Stimulated activated CD4-positive, alpha-beta T cell treated with anti-CD3 and anti-CD28 coated beads, Interleukin-15, amount 100 ng/mL, for 1 hour (primary cell): Measurements from ENCODE around the gene SPPL3.
"Not testable (repeated sequence)": the region's sequence is repeated elsewhere in the genome, so short reads cannot be mapped to it uniquely, and the experiment has no call there.

Source experiments
- DNase-seq, 2 donors: peaks; one replicate each; pipeline ENCODE4 v3.0.0-alpha.2; 2020; ENCODE audit warnings: low read depth in 1 of 2, low spot score in 1 of 2

Gene SPPL3, protein sequence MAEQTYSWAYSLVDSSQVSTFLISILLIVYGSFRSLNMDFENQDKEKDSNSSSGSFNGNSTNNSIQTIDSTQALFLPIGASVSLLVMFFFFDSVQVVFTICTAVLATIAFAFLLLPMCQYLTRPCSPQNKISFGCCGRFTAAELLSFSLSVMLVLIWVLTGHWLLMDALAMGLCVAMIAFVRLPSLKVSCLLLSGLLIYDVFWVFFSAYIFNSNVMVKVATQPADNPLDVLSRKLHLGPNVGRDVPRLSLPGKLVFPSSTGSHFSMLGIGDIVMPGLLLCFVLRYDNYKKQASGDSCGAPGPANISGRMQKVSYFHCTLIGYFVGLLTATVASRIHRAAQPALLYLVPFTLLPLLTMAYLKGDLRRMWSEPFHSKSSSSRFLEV

DNA sequence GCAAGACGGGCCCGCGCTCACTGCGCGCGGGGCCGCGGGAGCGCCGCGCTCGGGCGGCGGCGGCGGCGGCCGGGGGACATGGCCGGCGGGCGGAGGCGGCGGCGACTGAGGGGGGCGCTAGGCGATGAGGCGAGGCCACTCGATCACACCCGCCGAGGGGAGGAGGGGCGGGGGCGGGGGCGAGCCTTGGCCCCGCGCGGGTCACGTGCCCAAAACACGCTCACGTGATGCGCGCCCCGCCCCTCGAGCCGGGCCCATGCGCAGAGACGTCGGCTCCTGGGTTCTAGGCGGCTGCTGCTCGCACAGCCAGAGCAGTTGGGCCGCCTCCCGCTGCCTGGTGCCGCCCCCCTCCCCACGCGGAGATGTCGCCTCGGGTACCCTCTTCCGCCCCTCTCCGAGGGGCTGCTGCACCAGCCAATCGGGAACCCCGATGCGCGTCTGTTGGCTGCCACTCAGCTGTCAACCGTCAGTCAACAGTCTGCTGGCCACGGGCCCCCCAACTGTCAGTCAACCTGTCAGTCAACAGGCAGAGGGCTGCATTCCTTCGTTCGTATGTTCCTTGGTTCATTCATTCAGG is at the start of gene SPPL3:
TSS of gene SPPL3 (minus strand) at position 162 of the 577 bp plus-strand sequence. CDS start 491 bp downstream, outside the sequence.
- DNase-seq, result peak; percentile 86 to 96

DNA sequence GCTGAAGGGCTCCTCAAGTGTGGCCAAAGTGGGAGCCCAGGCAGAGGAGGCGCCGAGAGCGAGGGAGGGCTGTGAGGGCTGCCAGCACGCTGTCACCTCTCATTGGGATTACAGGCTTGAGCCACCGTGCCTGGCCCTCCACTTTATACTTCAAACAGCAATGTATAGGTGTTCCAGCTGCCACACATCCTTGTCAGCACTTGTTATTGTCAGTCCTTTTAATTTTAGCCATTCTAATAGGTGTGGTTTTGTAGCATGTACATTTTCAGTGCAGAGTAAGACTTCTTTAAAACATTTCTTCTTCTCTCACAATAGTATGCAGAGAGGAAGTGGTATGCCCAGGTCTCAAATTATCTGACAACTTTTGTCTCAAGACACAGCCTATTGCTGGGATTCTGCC is 46.6 kb upstream of the SPPL3 start:
- no peak for DNase-seq

DNA sequence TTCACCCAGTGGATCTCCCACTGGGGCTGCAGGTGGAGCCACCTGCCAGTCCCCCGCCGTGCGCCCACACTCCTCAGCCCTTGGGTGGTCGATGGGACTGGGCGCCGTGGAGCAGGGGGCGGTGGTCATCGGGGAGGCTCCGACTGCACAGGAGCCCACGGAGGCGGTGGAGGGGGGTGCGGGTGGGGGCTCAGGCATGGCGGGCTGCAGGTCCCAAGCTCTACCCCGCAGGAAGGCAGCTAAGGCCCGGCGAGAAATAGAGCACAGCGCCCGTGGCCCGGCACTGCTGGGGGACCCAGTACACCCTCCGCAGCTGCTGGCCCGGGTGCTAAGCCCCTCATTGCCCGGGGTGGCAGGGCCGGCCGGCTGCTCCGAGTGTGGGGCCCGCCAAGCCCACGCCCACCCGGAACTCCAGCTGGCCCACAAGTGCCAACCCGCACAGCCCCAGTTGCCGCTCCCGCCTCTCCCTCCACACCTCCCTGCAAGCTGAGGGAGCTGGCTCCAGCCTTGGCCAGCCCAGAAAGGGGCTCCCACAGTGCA is 46.2 kb upstream of the SPPL3 start:
- DNase-seq, result not testable (repeated sequence)

DNA sequence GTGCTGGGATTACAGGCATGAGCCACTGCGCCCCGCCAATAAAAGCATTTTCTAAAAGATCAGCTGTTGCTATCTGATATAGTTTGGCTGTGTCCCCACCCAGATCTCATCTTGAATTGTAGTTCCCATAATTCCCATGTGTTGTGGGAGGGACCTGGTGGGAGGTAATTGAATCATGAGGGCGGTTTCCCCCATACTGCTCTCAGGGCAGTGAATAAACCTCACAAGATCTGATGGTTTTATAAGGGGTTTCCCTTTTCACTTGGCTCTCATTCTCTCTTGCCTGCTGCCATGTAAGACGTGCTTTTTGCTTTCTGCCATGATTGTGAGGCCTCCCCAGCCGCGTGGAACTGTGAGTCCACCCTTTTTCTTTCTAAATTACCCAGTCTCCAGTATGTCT is 41.4 kb upstream of the SPPL3 start:
- not testable (repeated sequence) for DNase-seq

DNA sequence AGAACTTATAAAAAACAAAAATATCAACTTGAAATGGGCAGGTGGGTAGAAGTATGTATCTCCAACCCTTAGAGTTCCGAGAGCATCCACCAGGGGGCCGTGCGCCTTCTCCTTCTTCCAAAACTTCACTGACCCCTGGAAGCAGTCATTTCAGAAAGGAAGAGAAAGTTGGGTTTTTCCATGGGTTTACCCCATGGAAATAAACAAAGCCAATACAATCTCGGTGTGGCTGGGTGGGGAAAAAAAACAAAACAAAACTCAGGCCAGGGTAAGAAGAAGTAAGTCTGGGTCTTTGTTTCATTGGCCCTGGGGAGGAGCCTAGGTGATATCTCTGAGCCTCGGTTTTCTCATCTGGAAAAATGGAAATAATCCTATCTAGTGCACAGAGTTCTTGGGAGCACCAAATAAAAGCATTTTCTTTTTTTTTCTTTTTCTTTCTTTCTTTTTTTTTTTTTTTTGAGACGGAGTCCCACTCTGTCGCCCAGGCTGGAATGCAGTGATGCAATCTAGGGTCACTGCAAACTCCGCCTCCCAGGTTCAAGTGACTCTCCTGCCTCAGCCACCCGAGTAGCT is 40.6 kb upstream of the SPPL3 start:
- DNase-seq, result peak; percentile 32 to 57

DNA sequence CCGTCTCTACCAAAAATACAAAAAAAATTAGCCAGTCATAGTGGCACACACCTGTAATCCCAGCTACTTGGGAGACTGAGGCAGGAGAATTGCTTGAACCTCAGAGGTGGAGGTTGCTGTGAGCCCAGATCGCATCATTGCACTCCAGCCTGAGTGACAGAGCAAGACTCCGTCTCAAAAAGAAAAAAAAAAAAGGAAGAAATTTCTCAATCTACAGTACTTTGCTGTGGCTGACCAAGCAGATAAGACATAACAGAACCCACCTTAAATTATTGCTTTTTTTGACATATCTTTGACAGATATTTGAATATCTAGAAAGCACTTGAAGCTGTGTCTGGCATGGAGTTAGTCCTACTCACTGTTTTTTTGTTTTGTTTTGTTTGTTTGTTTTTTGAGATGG is 39.3 kb upstream of the SPPL3 start:
- DNase-seq, result no peak

DNA sequence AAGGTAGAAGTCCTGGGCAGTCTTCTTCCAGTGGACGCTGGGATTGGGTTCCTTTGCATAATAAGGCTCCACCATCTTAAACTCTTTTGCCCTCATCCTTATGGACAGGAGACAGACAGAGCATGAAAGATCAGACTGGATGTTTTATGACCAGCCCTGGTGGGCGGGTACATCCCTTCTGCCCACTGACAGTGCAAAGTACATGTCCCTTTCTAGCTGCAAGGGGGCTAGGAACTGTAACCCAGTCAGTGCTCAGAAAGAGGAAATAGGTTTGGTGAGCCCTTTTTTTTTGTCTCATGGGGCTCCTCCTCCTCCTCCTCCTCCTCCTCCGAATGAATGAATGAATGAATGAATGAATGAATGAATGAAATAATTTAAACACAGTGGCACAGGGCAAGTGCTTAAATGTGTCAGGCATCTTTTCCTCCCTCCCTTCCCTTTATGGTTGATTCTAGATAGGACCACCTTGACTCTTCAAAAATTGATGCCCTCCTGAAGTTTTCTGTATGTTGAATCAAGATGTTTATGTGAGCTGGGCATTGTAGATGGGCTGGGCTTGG is 37.8 kb upstream of the SPPL3 start:
- DNase-seq, result no peak

DNA sequence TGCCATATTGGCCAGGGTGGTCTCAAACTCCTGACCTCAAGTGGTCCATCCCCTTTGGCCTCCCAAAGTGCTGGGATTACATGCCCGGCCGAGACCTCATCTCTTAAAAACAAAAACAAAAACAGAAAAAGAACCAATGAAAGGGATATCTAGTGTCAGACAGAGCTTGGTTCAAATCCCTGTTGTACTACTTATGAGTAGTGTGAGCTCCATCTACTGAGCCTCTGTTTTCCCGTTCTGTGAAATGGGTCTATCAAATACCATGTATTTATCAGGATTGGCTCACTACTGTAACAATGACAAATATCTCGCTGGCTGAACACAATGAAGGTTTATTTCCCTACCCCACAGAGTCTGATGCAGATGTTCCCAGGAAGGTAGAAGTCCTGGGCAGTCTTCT is 37.3 kb upstream of the SPPL3 start:
- no peak for DNase-seq

DNA sequence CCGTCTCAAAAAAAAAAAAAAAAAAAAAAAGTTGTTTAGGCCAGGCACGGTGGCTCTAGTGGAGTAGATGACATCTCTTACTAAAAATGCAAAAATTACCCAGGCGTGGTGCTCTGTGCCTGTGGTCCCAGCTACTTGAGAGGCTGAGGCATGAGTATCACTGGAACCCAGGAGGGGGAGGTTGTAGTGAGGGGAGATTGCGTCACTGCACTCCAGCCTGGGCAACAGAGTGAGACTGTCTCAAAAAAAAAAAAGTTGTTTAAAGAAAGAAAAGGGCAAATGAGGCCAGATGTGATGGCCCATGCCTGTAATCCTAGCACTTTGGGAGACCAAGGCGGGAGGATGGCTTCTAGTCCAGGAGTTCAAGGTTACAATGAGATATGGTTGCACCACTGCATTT is 36.6 kb upstream of the SPPL3 start:
- no peak for DNase-seq

DNA sequence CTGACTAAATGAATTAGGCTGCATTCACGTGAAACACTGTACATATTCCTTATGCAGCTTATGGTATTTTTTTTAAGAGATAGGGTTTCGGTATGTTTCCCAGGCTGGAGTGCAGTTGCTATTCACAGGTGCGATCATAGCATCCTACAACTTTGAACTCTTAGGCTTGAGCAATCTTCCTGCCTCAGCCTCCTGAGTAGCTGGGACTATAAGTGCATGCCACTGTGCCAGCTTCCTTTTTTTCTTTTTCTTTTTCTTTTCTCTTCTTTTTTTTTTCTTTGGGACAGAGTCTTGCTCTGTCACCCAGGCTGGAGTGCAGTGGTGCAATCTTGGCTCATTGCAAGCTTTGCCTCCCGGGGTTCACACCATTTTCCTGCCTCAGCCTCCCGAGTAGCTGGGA is 35.8 kb upstream of the SPPL3 start:
- DNase-seq, result no peak

DNA sequence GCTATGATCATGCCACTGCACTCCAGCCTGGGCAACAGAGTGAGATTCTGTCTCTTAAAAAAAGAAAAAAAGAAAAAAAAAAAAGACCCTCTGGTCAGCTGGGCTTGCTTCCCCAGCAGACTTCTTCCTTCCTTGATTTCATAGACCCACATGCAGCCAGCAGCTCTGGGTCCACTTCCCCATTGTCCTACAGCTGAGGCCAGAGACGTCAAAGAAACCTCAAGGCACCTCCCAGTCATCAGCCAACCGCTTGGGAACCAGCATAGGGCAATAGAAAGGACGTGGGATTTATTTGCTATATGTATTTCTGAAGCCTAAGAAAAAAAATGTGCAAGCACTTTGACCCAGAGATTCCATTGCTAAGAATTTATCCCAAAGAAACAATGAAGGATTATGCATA is 35.4 kb upstream of the SPPL3 start:
- no peak for DNase-seq

DNA sequence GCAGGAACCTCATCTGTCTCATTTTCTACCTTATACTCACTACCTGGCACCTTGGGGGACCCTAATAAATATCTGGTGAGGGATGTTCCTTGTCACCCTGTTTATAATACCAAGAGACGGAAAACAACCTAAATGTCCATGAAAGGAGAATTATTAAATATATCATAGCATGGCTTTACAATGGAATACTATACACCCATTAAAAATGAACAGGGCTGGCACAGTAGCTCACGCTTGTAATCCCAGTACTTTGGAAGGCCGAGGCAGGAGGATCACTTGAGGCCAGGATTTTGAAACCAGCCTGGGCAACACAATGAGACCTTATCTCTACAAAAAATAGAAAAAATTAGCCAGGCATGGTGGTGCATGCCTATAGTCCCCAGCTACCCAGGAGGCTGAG is 34.3 kb upstream of the SPPL3 start:
- no peak for DNase-seq

DNA sequence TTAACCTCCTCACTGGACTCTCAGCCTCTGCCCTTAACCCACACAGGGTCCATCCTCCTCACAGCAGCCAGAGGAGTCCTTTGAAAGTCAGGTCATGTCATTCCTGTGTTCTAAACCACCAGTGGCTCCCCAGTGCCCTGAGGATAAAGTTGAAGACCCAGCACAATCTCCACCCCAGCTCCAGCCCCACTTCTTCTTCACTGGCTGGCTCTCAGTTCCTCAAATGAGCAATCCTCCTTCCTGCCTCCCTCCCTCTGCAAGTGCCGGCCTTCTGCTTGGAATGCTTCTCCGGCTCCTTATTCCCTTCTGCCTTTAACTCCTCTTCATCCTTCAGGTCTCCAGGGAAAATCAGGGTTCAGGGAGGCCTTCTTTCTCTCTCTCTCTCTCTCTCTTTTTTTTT is 32.0 kb upstream of the SPPL3 start:
- DNase-seq, result no peak

DNA sequence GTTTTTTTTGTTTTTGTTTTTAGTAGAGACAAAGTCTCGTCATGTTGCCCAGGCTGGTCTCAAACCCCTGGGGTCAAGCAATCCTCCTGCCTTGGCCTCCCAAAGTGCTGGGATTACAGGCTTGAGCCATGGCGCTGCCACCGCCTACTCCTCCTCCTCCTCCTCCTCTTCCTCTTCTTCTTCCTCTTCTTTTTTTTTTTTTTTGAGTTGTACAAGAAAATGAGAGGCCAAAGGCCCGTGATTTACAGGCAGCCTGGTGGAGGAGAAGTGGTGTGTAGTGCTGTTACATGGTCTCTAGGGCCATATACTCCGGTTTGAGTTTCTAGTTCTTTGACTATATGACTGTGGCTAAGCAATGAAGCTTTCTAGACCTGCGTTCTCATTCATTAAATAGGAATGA is 29.6 kb upstream of the SPPL3 start:
- no peak for DNase-seq

DNA sequence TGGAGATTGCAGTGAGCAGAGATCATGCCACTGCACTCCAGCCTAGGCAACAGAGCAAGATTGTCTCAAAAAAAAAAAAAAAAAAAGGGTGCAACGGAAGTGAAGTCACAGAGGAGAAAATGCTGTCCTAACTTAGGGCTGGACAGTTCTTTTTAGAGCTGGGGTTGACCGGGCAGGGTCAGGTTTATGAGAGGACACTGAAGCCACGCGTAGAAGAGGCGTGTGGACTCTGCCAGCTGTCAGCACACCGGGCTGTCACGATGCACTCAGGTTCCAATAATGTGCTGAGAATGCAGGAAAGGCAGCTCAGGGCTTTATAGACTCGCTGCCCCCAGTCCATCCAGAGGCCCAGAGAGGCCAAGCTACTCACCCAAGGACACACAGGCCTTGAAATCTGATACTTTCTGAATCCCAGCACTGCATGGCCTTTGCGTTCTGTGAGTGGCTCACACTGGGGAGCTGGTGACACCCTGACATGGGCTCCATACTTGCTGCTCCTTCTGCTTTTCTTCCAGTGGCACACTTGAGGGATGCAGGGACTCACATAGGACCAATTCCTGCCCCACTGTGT is 28.9 kb upstream of the SPPL3 start:
- no peak for DNase-seq

DNA sequence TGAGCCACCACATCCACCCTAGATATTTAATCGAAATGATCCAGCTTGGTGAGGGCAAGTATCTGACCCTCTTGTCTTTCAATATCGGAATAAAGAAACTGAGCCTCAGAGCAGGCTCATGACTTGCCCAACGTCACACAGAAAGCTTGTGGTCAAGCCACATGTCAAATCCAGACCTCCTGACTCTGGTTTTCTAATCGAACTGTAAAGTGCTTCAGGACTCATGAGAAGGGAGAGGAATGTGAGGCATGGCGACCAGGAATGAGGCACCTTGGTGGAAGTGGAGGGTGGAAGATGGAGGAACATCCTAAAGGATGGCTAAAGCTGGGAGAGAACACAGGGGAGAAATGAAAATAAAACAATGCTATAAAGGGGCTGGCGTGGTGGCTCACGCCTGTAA is 27.9 kb upstream of the SPPL3 start:
- no peak for DNase-seq

DNA sequence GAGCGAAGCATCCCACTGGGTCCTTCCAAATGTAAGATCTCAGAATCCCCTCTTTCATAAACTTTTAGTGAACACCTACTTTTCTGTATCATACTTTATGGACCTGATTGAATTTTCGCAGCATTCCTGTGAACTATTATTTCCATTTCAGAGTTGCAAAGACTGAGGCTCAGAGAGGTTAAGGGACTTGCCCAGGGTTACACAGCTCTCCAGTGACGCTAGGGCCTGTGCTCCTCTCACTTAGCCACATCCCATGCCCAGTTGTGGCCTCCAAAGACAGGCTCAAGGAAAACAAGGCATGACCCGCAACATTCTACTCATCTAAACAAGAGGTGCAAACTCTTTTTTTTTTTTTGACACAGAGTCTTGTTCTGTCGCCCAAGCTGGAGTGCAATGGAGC is 25.9 kb upstream of the SPPL3 start:
- no peak for DNase-seq

DNA sequence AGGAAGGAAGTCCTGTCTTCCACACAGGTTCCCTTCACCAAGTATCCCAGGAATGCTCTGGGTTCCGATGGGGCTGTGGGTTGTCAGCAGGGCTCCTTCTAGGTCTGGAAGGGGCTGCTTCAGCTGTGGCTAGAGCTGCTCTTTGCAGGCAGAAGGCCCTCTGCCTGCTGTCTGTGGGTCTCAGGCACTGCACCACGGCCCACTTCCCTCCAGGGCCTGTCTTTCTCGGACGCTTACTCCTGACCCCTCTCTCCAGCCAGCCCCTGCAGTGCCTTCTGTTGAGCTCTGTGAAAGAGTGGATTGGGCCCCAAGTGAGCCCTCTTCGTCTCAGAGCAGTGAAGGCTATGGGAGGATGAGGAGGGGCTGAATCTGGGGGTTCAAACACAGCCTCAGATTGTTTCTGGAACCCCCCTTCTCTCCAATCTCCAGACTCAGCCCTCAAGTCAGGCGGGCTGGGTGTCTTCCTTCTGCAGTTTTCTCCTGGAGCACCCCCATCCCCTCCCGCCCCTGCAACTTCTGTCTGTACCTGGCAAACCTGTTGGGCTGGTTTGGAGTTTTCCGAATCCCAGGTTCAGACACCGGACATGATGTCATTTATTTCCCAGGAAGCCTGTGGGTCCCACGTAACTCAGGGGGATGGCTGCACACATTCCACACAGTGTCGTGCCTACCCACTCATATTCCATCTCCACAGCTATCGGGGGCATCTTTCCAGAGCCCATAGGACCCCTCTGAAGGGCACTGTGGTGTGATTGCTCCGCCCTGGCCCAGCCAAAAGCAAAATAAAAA is 24.9 kb upstream of the SPPL3 start:
- DNase-seq, result no peak

DNA sequence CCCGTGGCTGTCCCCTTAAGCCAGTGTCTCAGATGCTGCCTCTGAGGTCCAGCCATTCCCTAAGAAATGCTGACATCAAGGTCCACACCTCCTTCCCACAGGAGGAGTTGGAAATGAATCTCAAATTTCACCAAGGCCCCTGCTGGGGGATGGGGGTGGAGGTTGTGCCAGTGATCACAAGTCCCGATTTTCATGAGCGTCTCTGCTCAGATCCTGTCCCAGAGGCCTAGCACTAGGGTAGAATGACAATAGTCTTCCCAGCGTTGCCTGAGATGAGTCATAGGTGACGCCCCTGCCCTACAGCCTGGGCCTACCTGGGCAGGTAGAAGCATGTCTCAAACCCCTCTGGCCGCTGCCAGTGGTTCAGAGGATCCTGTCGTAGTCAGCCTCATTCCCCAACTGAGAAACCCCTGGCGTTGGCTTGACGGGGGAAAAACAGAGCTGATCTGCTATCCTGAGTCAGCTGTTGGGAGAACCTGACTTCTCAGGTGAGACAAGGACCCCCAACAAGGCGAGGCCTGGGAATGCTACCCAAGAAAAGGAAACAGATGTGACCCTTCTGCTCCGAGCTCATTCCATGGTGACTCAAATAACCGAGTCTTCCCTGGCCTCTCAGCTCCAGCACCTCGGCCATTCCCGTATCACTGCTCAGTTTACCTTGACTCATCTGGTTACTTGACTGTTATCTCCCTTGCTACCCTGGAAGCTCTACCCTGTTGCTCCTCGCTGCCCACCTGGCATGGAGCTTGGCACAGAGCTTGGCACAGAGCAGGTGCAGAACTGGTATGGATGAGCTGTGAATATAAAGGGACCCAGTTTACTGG is 21.8 kb upstream of the SPPL3 start:
- no peak for DNase-seq

DNA sequence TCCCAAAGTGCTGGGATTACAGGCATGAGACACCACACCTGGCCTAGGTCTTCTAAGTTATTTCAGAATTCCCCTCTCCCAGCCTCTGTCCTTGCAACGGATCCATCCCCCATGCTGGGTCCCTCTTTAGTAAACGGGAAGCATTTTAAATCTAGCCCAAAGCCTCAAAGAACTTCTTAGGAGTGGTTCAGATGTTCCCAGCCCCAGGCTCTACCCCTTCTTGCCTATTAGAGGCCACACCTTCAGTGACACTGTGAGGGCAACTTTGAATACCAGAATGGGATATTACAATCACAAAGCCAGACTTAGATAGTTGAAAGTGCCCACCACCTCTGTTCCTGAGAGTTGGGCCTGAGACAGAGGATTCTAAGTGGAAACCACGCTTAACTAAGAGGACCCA is 18.1 kb upstream of the SPPL3 start:
- no peak for DNase-seq
